ENCODE measurements around the gene SSTR3.

Gene SSTR3

GRCh38 chr22:37219533-37219932, 7.3 kb upstream of the SSTR3 start:
- TF ChIP-seq, protein P1, sequence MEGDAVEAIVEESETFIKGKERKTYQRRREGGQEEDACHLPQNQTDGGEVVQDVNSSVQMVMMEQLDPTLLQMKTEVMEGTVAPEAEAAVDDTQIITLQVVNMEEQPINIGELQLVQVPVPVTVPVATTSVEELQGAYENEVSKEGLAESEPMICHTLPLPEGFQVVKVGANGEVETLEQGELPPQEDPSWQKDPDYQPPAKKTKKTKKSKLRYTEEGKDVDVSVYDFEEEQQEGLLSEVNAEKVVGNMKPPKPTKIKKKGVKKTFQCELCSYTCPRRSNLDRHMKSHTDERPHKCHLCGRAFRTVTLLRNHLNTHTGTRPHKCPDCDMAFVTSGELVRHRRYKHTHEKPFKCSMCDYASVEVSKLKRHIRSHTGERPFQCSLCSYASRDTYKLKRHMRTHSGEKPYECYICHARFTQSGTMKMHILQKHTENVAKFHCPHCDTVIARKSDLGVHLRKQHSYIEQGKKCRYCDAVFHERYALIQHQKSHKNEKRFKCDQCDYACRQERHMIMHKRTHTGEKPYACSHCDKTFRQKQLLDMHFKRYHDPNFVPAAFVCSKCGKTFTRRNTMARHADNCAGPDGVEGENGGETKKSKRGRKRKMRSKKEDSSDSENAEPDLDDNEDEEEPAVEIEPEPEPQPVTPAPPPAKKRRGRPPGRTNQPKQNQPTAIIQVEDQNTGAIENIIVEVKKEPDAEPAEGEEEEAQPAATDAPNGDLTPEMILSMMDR (IDR thresholded peaks at IDR 0.05; ENCODE audit: extremely low read depth, missing control alignments) = no peak
- no peak for DNase-seq (ENCODE audit: low spot score)

- peak; percentile 84 for DNase-seq (ENCODE audit: low spot score)
- TF ChIP-seq, protein P1 (IDR thresholded peaks at IDR 0.05; ENCODE audit: extremely low read depth, missing control alignments) = no peak
These were observed 6.6 kb upstream of the SSTR3 start for GRCh38 chr22:37218771-37219411.

DNA sequence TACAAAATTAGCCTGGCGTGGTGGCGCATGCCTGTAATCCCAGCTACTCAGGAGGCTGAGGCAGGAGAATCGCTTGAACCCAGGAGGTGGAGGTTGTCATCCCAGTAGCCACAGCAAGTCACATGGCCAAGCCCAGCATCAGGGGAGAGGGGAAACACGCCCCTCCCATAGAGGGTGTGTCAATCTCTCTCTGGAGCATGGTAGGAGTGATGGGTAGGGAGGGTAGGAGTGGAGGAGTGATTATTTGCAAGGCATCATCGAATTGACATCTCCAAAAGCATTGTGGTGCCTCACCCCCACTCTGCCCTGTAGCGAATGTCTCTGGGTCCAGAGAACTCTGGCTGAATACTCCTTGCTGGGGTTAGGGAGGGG, 6.1 kb upstream of the SSTR3 start:
- DNase-seq (ENCODE audit: low spot score) = no peak
- TF ChIP-seq, protein P1 (IDR thresholded peaks at IDR 0.05; ENCODE audit: extremely low read depth, missing control alignments) = no peak

DNA sequence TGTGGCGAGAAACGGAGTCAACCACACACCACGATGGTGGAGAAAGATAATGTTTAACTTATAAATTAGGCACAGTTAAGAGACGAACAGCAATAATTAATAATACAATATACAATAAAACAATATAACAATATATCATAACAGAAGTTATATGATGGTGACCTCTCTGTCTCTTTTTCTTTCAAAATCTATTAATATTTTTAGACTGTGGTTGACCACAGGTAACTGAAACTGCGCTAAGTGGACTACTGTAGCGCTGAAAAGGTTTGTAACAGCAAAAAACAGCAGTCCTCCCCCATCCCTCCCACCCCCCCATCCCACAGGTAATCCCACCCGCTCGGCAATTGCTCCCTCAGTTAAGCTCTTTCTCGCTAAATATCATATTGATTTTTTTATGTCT, 3.6 kb upstream of the SSTR3 start:
- TF ChIP-seq, protein P1 (IDR thresholded peaks at IDR 0.05; ENCODE audit: extremely low read depth, missing control alignments) = no peak
- DNase-seq (ENCODE audit: low spot score) = no peak

DNA sequence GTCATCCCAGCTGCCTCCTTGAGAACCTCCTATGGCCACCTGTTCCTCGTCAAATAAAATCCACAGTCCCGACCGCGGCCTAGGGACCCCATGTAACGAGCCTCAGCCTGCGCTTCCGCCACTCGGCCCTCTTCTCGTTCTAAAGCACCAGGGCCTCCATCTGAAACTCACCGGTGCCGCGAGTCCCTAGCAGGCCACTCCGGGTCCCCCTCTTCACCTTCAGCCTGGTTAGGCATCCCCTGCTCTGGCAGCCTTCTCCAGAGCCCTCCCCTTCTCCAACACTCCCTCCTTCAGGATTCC, 2.4 kb upstream of the SSTR3 start:
- TF ChIP-seq, protein P1 (IDR thresholded peaks at IDR 0.05; ENCODE audit: extremely low read depth, missing control alignments) = no peak
- no peak for DNase-seq (ENCODE audit: low spot score)

GRCh38 chr22:37213941-37214730, 1.9 kb upstream of the SSTR3 start:
- TF ChIP-seq, protein P1 (IDR thresholded peaks at IDR 0.05; ENCODE audit: extremely low read depth, missing control alignments) = no peak
- no peak for DNase-seq (ENCODE audit: low spot score)

DNA sequence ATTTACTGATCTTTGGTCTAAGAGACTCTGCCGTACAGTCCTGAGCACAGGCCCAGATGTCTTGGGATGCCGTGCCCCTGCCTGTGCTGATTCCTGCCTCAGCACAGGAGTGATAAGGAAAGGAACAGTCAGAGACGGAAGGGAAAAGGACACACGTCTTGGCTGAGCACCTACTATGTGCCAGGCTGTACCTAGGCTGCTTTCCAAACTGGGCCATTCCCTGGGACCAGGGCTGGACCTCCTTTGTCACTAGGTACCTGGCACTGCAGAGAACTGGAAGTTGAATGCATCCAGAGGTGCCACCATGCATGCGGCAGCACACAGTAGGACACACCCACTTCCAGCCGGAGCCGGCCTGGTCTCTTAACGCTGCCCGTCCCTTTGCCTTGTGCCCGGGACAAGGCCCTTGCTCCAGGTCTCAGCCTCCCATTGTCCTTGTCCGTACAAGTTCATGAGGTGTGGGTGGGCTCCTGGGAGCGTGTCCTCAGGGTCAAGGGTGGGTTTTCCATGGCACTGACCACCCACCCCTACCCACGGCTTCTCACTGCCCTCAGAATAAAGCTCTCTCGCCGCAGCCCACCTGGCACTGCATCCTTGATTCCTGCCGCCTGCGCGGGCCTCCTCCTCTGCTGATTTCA, 1.1 kb upstream of the SSTR3 start:
- DNase-seq (ENCODE audit: low spot score) = no peak
- TF ChIP-seq, protein P1 (IDR thresholded peaks at IDR 0.05; ENCODE audit: extremely low read depth, missing control alignments) = no peak
